ENCODE measurements around the gene PLEKHB2. TPM values are rescaled to one million over a fixed set of nuclear protein-coding genes. Genes with fewer than 3 reads are reported as not detected.

PLEKHB2 gene
- total RNA-seq, 1 experiment from 2014 or later, result 94.8 TPM

- Histone ChIP-seq H4K20me1 (ENCODE audit: insufficient read depth) (peaks cover 29% of the 10 kb centered on the region), H3K9me2 (ENCODE audit: insufficient read depth) (no peaks in the 10 kb centered on the region), H3K4me3 (replicated peaks in 1 of 2; ENCODE audit: low read depth in 1 of 2, low read length in 2 of 2) (no peak overlapping the region), H3K27me3 (ENCODE audit: insufficient read depth, low read length) (no peaks in the 10 kb centered on the region), H3K9me3 (ENCODE audit: control insufficient read depth in 1 of 2, insufficient read depth in 1 of 2, low read depth in 1 of 2, low read length in 2 of 2) (no peaks in the 10 kb centered on the region), H3K4me2 (ENCODE audit: low read length) (no peak overlapping the region), H3K27ac (ENCODE audit: low read depth, low read length) (no peak overlapping the region), H3K4me1 (ENCODE audit: control insufficient read depth in 1 of 2, insufficient read depth in 2 of 2, low read length in 2 of 2) (no peaks in the 10 kb centered on the region), H3K79me2 (ENCODE audit: insufficient read depth, low read length) (peaks cover 100% of the 10 kb centered on the region), H3K36me3 (ENCODE audit: control insufficient read depth in 1 of 2, insufficient read depth in 2 of 2, low read length in 2 of 2) (peaks cover 46% of the 10 kb centered on the region in 2 experiments), H3K9ac (ENCODE audit: low read length) (no peak overlapping the region), H2AFZ (ENCODE audit: low read depth, low read length, poor library complexity, severe bottlenecking) (no peak overlapping the region)
- ATAC-seq (no peak), DNase-seq (ENCODE audit: low read depth, low spot score) (no peak)
- ChIA-PET POLR2A (no interaction called here), CTCF (no interaction called here), RAD21 (ENCODE audit: low non-redundant PET in 1 of 2, low total read pairs in 2 of 2, uncharacterized antibody in 2 of 2, unreplicated experiment in 2 of 2) (no interaction called here)
- TF ChIP-seq POLR2A (IDR thresholded peaks at IDR 0.05; ENCODE audit: borderline replicate concordance, extremely low read depth, insufficient read depth, insufficient read length) (no peak), FOSL1 (IDR thresholded peaks at IDR 0.05; ENCODE audit: low read depth) (no peak)
- intact Hi-C loops (cut with micrococcal nuclease), result no loop called here
- TSS peak; percentile 18 for BruUV-seq (replicated peaks)
These were observed 23.9 kb upstream of the PLEKHB2 start for GRCh38 chr2:131081190-131081589.

GRCh38 chr2:131085646-131086045, 19.5 kb upstream of the PLEKHB2 start:
- RAD21 ChIA-PET (ENCODE audit: low non-redundant PET in 1 of 2, low total read pairs in 2 of 2, uncharacterized antibody in 2 of 2, unreplicated experiment in 2 of 2), result no interaction called here
- H3K9ac ChIP-seq (ENCODE audit: low read length), result no peak overlapping the region

More at GRCh38 chr2:131085646-131086045, 19.5 kb upstream of the PLEKHB2 start:
- POLR2A ChIA-PET, result no interaction called here
- peaks cover 26% of the 10 kb centered on the region for H4K20me1 ChIP-seq (ENCODE audit: insufficient read depth)
- ATAC-seq (no peak), DNase-seq (ENCODE audit: low read depth, low spot score) (no peak)
- peaks cover 99% of the 10 kb centered on the region for H3K79me2 ChIP-seq (ENCODE audit: insufficient read depth, low read length)
- H3K27me3 ChIP-seq (ENCODE audit: insufficient read depth, low read length), result no peaks in the 10 kb centered on the region
- CTCF ChIA-PET, result interaction anchor here (1.0 kb wide), 1 partner anchor 19 kb away, joined by 3 read pairs; the partner anchor contains the start of gene PLEKHB2
- peaks cover 32 to 49% of the 10 kb centered on the region in 2 experiments for H3K36me3 ChIP-seq (ENCODE audit: control insufficient read depth in 1 of 2, insufficient read depth in 2 of 2, low read length in 2 of 2)
- H3K4me2 ChIP-seq (ENCODE audit: low read length), result no peak overlapping the region
- intact Hi-C loops (cut with micrococcal nuclease), result no loop called here
- H3K9me3 ChIP-seq (ENCODE audit: control insufficient read depth in 1 of 2, insufficient read depth in 1 of 2, low read depth in 1 of 2, low read length in 2 of 2), result no peaks in the 10 kb centered on the region
- TF ChIP-seq, protein P1, sequence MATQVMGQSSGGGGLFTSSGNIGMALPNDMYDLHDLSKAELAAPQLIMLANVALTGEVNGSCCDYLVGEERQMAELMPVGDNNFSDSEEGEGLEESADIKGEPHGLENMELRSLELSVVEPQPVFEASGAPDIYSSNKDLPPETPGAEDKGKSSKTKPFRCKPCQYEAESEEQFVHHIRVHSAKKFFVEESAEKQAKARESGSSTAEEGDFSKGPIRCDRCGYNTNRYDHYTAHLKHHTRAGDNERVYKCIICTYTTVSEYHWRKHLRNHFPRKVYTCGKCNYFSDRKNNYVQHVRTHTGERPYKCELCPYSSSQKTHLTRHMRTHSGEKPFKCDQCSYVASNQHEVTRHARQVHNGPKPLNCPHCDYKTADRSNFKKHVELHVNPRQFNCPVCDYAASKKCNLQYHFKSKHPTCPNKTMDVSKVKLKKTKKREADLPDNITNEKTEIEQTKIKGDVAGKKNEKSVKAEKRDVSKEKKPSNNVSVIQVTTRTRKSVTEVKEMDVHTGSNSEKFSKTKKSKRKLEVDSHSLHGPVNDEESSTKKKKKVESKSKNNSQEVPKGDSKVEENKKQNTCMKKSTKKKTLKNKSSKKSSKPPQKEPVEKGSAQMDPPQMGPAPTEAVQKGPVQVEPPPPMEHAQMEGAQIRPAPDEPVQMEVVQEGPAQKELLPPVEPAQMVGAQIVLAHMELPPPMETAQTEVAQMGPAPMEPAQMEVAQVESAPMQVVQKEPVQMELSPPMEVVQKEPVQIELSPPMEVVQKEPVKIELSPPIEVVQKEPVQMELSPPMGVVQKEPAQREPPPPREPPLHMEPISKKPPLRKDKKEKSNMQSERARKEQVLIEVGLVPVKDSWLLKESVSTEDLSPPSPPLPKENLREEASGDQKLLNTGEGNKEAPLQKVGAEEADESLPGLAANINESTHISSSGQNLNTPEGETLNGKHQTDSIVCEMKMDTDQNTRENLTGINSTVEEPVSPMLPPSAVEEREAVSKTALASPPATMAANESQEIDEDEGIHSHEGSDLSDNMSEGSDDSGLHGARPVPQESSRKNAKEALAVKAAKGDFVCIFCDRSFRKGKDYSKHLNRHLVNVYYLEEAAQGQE (IDR thresholded peaks at IDR 0.05; ENCODE audit: low read depth), result no peak
- TF ChIP-seq JUND (IDR thresholded peaks at IDR 0.05), result no peak
- TF ChIP-seq, protein P2, sequence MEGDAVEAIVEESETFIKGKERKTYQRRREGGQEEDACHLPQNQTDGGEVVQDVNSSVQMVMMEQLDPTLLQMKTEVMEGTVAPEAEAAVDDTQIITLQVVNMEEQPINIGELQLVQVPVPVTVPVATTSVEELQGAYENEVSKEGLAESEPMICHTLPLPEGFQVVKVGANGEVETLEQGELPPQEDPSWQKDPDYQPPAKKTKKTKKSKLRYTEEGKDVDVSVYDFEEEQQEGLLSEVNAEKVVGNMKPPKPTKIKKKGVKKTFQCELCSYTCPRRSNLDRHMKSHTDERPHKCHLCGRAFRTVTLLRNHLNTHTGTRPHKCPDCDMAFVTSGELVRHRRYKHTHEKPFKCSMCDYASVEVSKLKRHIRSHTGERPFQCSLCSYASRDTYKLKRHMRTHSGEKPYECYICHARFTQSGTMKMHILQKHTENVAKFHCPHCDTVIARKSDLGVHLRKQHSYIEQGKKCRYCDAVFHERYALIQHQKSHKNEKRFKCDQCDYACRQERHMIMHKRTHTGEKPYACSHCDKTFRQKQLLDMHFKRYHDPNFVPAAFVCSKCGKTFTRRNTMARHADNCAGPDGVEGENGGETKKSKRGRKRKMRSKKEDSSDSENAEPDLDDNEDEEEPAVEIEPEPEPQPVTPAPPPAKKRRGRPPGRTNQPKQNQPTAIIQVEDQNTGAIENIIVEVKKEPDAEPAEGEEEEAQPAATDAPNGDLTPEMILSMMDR (IDR thresholded peaks at IDR 0.05 in 2 of 3, conservative IDR thresholded peaks at IDR 0.05 in 1 of 3; ENCODE audit: borderline replicate concordance in 1 of 3, insufficient read depth in 1 of 3, low read depth in 2 of 3, low read length in 2 of 3), result no peak
- TF ChIP-seq EGR1 (IDR thresholded peaks at IDR 0.05; ENCODE audit: low read depth), result no peak
- no peak for TF ChIP-seq TCF7L2 (IDR thresholded peaks at IDR 0.05; ENCODE audit: borderline replicate concordance, extremely low read depth, insufficient read depth, insufficient read length)
- no peak for TF ChIP-seq POLR2AphosphoS5 (IDR thresholded peaks at IDR 0.05; ENCODE audit: low read depth, low read length)
- no peak for TF ChIP-seq EZH2 (IDR thresholded peaks at IDR 0.05)
- no peak for TF ChIP-seq FOSL1 (IDR thresholded peaks at IDR 0.05; ENCODE audit: low read depth)
- TF ChIP-seq ZFX (IDR thresholded peaks at IDR 0.05), result no peak
- TF ChIP-seq SRF (IDR thresholded peaks at IDR 0.05; ENCODE audit: low read depth), result no peak
- TF ChIP-seq SP1 (IDR thresholded peaks at IDR 0.05; ENCODE audit: low read depth), result no peak
- TF ChIP-seq, protein P3, sequence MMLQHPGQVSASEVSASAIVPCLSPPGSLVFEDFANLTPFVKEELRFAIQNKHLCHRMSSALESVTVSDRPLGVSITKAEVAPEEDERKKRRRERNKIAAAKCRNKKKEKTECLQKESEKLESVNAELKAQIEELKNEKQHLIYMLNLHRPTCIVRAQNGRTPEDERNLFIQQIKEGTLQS (IDR thresholded peaks at IDR 0.05), result no peak
- TF ChIP-seq CBX3 (IDR thresholded peaks at IDR 0.05; ENCODE audit: low read depth), result no peak
- TF ChIP-seq YY1 (IDR thresholded peaks at IDR 0.05; ENCODE audit: extremely low read depth, insufficient replicate concordance, low read depth, low read length), result no peak
- BruUV-seq (replicated peaks), result TSS peak; percentile 1
- H2AFZ ChIP-seq (ENCODE audit: low read depth, low read length, poor library complexity, severe bottlenecking), result no peak overlapping the region
- no peak overlapping the region for H3K4me3 ChIP-seq (replicated peaks in 1 of 2; ENCODE audit: low read depth in 1 of 2, low read length in 2 of 2)
- no peak overlapping the region for H3K27ac ChIP-seq (ENCODE audit: low read depth, low read length)
- H3K9me2 ChIP-seq (ENCODE audit: insufficient read depth), result no peaks in the 10 kb centered on the region
- H3K4me1 ChIP-seq (ENCODE audit: control insufficient read depth in 1 of 2, insufficient read depth in 2 of 2, low read length in 2 of 2), result no peaks in the 10 kb centered on the region
